Endodermal cell (in vitro differentiated cells): ENCODE data around the gene CD300LF. TPM values are rescaled to one million over a fixed set of nuclear protein-coding genes. Genes with fewer than 3 reads are reported as not detected.

Source experiments
- DNase-seq: peaks from one replicate; pipeline ENCODE4 v3.0.0-alpha.2; 2017
- H3K27ac ChIP-seq: 2 replicates; pipeline ENCODE4 v1.5.1; 2013; ENCODE audit warnings: mild to moderate bottlenecking, low read depth, low read length, moderate library complexity
- H3K27me3 ChIP-seq: 2 replicates; pipeline ENCODE4 v1.6.1; 2013; ENCODE audit warnings: mild to moderate bottlenecking, low read length, moderate library complexity; ENCODE audit not compliant: insufficient read depth, control insufficient read depth, poor library complexity, severe bottlenecking
- H3K36me3 ChIP-seq: 2 replicates; pipeline ENCODE4 v1.7.0; 2013; ENCODE audit warnings: mild to moderate bottlenecking, low read length, moderate library complexity; ENCODE audit not compliant: control insufficient read depth, insufficient read depth
- H3K4me1 ChIP-seq: one replicate; pipeline ENCODE4 v1.7.0; 2013; ENCODE audit warnings: low read length; ENCODE audit not compliant: control insufficient read depth, insufficient read depth
- H3K4me3 ChIP-seq: 2 replicates; pipeline ENCODE4 v1.5.1; 2013; ENCODE audit warnings: mild to moderate bottlenecking, low read length, moderate library complexity
- H3K9ac ChIP-seq: 2 replicates; pipeline ENCODE4 v1.6.1; 2013; ENCODE audit warnings: mild to moderate bottlenecking, low read length, moderate library complexity; ENCODE audit not compliant: poor library complexity, severe bottlenecking; ENCODE audit errors: extremely low read depth
- H3K9me3 ChIP-seq: 2 replicates; pipeline ENCODE4 v1.6.1; 2013; ENCODE audit warnings: mild to moderate bottlenecking, low read length, moderate library complexity; ENCODE audit not compliant: control insufficient read depth
- H3K27ac Mint-ChIP-seq: 2 replicates; pipeline ENCODE4 v1.8.0; 2020; ENCODE audit warnings: mixed read lengths
- H3K27me3 Mint-ChIP-seq: 2 replicates; pipeline ENCODE4 v1.8.0; 2021; ENCODE audit warnings: mild to moderate bottlenecking, mixed read lengths; ENCODE audit not compliant: insufficient read depth
- H3K36me3 Mint-ChIP-seq: 2 replicates; pipeline ENCODE4 v1.8.0; 2020; ENCODE audit warnings: low read depth, mixed read lengths
- H3K4me1 Mint-ChIP-seq: 2 replicates; pipeline ENCODE4 v1.8.0; 2020; ENCODE audit warnings: mixed read lengths
- H3K4me3 Mint-ChIP-seq: 2 replicates; pipeline ENCODE4 v1.8.0; 2020; ENCODE audit warnings: mild to moderate bottlenecking, moderate library complexity, mixed read lengths
- H3K9me3 Mint-ChIP-seq: 2 replicates; pipeline ENCODE4 v1.8.0; 2020; ENCODE audit warnings: mild to moderate bottlenecking, mixed read lengths
- WGBS, 2 experiments: methylation state at CpG; one replicate each; pipeline versions ENCODE4 v1.1.5 to v1.1.7; 2013; ENCODE audit warnings: missing lambda C conversion rate in 2 of 2, mixed read lengths in 1 of 2; ENCODE audit not compliant: insufficient coverage in 1 of 2, insufficient read length in 1 of 2; 5-methylcytosine and 5-hydroxymethylcytosine counted together
- total RNA-seq, 2 donors: library from RNA; stranded (reverse); fragmentation: NEBNext Ultra II Directional in 1 of 2; extraction: Animal tissue kit (Norgen Biotek cat#: 25700) in 1 of 2; gene quantifications; 2 replicates in 1 of 2; 3 replicates in 1 of 2; pipeline ENCODE4 v1.2.1, GENCODE V29; 2021
- TF ChIP-seq, protein P1 (sequence below): fragments of 200-600 bp; sonication (generic); conservative IDR thresholded peaks from 2 replicates; pipeline ENCODE4 v1.5.0; 2021; ENCODE audit warnings: antibody characterized with exemption, mild to moderate bottlenecking

The CD300LF gene
- total RNA-seq, 2 donors from 2014 or later = not detected

DNA sequence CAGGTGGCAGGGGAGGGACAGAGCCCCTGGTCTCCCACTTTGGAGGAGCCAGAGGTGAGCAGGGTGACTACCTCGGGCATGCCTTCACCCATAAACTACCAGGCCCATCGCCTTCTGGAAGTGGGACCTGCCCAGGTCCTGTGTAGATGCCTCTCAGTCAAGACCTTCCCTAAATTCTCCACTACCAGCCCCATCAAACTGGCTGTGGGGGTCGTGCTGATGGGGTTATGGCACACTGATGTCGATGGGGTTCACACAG is 18.6 kb upstream of the CD300LF start:
- Mint-ChIP-seq H3K9me3 (no peaks in the 10 kb centered on the region), H3K4me1 (peaks cover 2% of the 10 kb centered on the region), H3K27me3 (peaks cover 2% of the 10 kb centered on the region), H3K36me3 (no peaks in the 10 kb centered on the region), H3K27ac (no peak overlapping the region), H3K4me3 (no peak overlapping the region)
- Histone ChIP-seq H3K9me3 (no peaks in the 10 kb centered on the region), H3K9ac (no peak overlapping the region), H3K27ac (no peak overlapping the region), H3K27me3 (peaks cover 10% of the 10 kb centered on the region), H3K36me3 (no peaks in the 10 kb centered on the region), H3K4me1 (no peaks in the 10 kb centered on the region), H3K4me3 (no peak overlapping the region)
- no peak for DNase-seq
- TF ChIP-seq, protein P1, sequence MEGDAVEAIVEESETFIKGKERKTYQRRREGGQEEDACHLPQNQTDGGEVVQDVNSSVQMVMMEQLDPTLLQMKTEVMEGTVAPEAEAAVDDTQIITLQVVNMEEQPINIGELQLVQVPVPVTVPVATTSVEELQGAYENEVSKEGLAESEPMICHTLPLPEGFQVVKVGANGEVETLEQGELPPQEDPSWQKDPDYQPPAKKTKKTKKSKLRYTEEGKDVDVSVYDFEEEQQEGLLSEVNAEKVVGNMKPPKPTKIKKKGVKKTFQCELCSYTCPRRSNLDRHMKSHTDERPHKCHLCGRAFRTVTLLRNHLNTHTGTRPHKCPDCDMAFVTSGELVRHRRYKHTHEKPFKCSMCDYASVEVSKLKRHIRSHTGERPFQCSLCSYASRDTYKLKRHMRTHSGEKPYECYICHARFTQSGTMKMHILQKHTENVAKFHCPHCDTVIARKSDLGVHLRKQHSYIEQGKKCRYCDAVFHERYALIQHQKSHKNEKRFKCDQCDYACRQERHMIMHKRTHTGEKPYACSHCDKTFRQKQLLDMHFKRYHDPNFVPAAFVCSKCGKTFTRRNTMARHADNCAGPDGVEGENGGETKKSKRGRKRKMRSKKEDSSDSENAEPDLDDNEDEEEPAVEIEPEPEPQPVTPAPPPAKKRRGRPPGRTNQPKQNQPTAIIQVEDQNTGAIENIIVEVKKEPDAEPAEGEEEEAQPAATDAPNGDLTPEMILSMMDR = no peak
- WGBS, 2 experiments = 70 to 87% methylated on average over 2 to 4 of the region's 4 CpGs

DNA sequence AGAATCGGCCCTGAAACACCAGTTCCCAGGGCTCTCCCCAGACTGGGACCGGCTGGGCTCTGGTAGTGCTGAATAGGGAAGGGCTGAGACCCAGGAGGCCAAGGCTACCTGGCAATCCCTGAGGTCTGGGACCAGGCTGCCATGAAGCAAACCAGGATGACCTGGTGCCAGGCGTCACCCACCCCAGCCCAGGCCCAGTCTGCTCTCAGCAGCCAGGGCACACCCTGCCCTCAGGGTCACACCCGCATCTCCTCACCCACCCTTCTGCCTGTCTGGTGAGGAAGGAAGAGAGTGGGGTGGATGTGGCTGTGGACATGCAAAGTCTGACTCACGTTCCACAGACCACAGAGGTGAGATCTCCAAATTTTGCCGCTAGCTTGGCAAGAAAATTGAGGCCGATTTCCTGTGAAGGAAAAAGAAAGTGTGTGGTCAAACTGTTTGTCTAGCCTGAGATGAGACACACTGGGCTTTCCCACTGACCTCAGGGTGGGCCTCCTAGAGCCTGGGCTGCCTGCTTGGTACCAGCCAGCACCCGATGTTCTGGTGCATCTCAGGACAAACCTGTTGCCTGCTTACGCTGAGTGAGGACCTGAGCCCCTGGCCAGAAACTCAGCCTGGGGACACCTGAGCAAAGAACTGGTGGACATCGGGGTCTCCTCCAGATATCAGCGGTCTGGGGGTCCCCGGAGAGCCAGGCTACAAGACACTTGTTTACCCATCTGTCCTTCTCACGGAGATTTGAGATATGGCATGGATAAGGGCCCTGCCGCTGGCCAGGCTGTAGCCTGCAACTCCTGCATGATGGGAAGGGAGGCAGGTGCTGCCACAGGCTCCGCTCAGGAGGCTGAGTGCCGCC is 18.0 kb upstream of the CD300LF start:
- 92 to 94% methylated on average over 7 to 16 of the region's 16 CpGs for WGBS, 2 experiments
- no peaks in the 10 kb centered on the region for H3K4me1 Mint-ChIP-seq

DNA sequence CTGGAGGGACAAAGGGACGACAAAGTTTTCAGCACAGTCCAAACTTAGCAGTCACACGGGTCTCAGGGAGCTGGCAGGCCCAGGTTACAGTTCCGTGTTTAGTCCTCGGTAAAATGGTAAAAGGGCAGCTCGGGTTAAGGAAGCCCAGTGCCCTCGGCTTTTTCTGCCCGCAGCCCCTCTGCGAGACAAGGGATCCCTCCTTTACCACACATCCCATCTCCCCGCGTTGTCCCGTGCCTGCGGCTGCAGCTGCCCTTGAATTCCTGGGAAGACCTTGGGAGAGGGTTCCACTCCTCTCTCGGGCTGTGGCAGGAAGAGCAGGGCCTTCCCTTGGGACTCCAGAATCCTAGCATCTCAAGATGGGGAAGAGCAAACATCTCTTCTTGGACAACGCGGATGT is 17.1 kb upstream of the CD300LF start:
- no peaks in the 10 kb centered on the region for H3K36me3 ChIP-seq
- H3K27ac Mint-ChIP-seq = no peak overlapping the region
- H3K27me3 ChIP-seq = no peaks in the 10 kb centered on the region
- H3K4me1 Mint-ChIP-seq = no peaks in the 10 kb centered on the region
- DNase-seq = no peak
- no peaks in the 10 kb centered on the region for H3K9me3 ChIP-seq
- no peaks in the 10 kb centered on the region for H3K9me3 Mint-ChIP-seq
- TF ChIP-seq, protein P1 = no peak
- H3K4me3 Mint-ChIP-seq = no peak overlapping the region
- no peaks in the 10 kb centered on the region for H3K27me3 Mint-ChIP-seq
- H3K4me1 ChIP-seq = no peaks in the 10 kb centered on the region
- 84 to 91% methylated on average over 10 to 15 of the region's 15 CpGs for WGBS, 2 experiments
- no peak overlapping the region for H3K27ac ChIP-seq
- no peak overlapping the region for H3K9ac ChIP-seq
- no peaks in the 10 kb centered on the region for H3K36me3 Mint-ChIP-seq
- no peak overlapping the region for H3K4me3 ChIP-seq

More for the DNA sequence above, 18.0 kb upstream of the CD300LF start:
- TF ChIP-seq, protein P1 = no peak
- H3K27me3 Mint-ChIP-seq = no peaks in the 10 kb centered on the region
- DNase-seq = no peak
- H3K27me3 ChIP-seq = peaks cover 6% of the 10 kb centered on the region
- no peak overlapping the region for H3K27ac ChIP-seq
- H3K4me3 Mint-ChIP-seq = no peak overlapping the region
- H3K36me3 Mint-ChIP-seq = no peaks in the 10 kb centered on the region
- no peaks in the 10 kb centered on the region for H3K36me3 ChIP-seq
- H3K27ac Mint-ChIP-seq = no peak overlapping the region
- H3K4me3 ChIP-seq = no peak overlapping the region
- no peaks in the 10 kb centered on the region for H3K9me3 Mint-ChIP-seq
- H3K9me3 ChIP-seq = no peaks in the 10 kb centered on the region
- H3K9ac ChIP-seq = no peak overlapping the region
- no peaks in the 10 kb centered on the region for H3K4me1 ChIP-seq
